CD8-positive, alpha-beta memory T cell (primary cell): ENCODE results near the gene TBXT. TPM values are rescaled to one million over a fixed set of nuclear protein-coding genes. Genes with fewer than 3 reads are reported as not detected.

Experiments
- CTCF ChIA-PET: fragments of 350-600 bp; sonication (Branson Sonifier 250); formaldehyde crosslinking; loops from one replicate; lab custom pipeline; 2021; ENCODE audit warnings: antibody characterized with exemption; lab: Charles Lee
- POLR2A ChIA-PET: fragments of 350-600 bp; sonication (Branson Sonifier 250); formaldehyde crosslinking; loops from one replicate; lab custom pipeline; 2021; ENCODE audit warnings: antibody characterized with exemption; lab: Charles Lee
- DNase-seq, 5 donors: peaks; one replicate each; pipeline versions ENCODE4 v3.0.0 to v3.0.0-alpha.2; 2020 to 2022; ENCODE audit warnings: mixed read lengths in 1 of 5
- H3K27ac ChIP-seq: one replicate; pipeline ENCODE4 v1.7.0; 2013; ENCODE audit warnings: low read depth, mild to moderate bottlenecking, low read length, moderate library complexity
- H3K27me3 ChIP-seq: 2 replicates; pipeline ENCODE4 v1.7.0; 2013; ENCODE audit warnings: low read length, mild to moderate bottlenecking; ENCODE audit not compliant: insufficient read depth, poor library complexity, severe bottlenecking
- H3K36me3 ChIP-seq: 2 replicates; pipeline ENCODE4 v1.7.0; 2013; ENCODE audit warnings: mild to moderate bottlenecking, low read length, moderate library complexity; ENCODE audit not compliant: insufficient read depth
- H3K4me1 ChIP-seq: 2 replicates; pipeline ENCODE4 v1.7.0; 2013; ENCODE audit warnings: mild to moderate bottlenecking, low read length, moderate library complexity; ENCODE audit not compliant: insufficient read depth
- H3K4me3 ChIP-seq: 2 replicates; pipeline ENCODE4 v1.7.0; 2013; ENCODE audit warnings: mild to moderate bottlenecking, low read length
- H3K9me3 ChIP-seq: 2 replicates; pipeline ENCODE4 v1.7.0; 2013; ENCODE audit warnings: mild to moderate bottlenecking, low read length
- H3K27ac Mint-ChIP-seq, 8 donors: one replicate each; pipeline ENCODE4 v1.8.0; 2020 to 2021; ENCODE audit warnings: mixed read lengths in 8 of 8, mild to moderate bottlenecking in 6 of 8, inconsistent platforms in 3 of 8, moderate library complexity in 3 of 8
- H3K27me3 Mint-ChIP-seq, 2 donors: one replicate each; pipeline ENCODE4 v1.8.0; 2020 to 2021; ENCODE audit warnings: mixed read lengths in 2 of 2, mild to moderate bottlenecking in 1 of 2, moderate library complexity in 1 of 2
- H3K36me3 Mint-ChIP-seq, 3 donors: one replicate each; pipeline ENCODE4 v1.8.0; 2020 to 2021; ENCODE audit warnings: mixed read lengths in 3 of 3, inconsistent platforms in 1 of 3, mild to moderate bottlenecking in 1 of 3
- H3K4me1 Mint-ChIP-seq, 3 donors: one replicate each; pipeline ENCODE4 v1.8.0; 2020 to 2021; ENCODE audit warnings: mixed read lengths in 3 of 3, inconsistent platforms in 1 of 3, mild to moderate bottlenecking in 1 of 3
- H3K4me3 Mint-ChIP-seq, 7 donors: one replicate each; pipeline ENCODE4 v1.8.0; 2020 to 2021; ENCODE audit warnings: mixed read lengths in 7 of 7, mild to moderate bottlenecking in 6 of 7, moderate library complexity in 4 of 7, inconsistent platforms in 2 of 7
- H3K9me3 Mint-ChIP-seq, 5 donors: one replicate each; pipeline ENCODE4 v1.8.0; 2020 to 2022; ENCODE audit warnings: mixed read lengths in 5 of 5, mild to moderate bottlenecking in 3 of 5, moderate library complexity in 2 of 5, inconsistent platforms in 1 of 5
- polyA plus RNA-seq: library from polyadenylated mRNA; unstranded; fragments of 300-500 nt; fragmentation: Illumina TruSeq; gene quantifications from one replicate; pipeline ENCODE4 v1.2.3, GENCODE V29; 2021
- total RNA-seq, 2 experiments: library from RNA; stranded (reverse); gene quantifications; one replicate each; pipeline ENCODE4 v1.2.3, GENCODE V29; 2021

Gene TBXT
- total and polyA plus RNA-seq, 3 experiments from 2014 or later = not detected

GRCh38 chr6:166167258-166167731 lies 356 bp downstream of the TBXT start:
- POLR2A ChIA-PET = no interaction called here
- Histone ChIP-seq H3K27me3 (peaks cover 28% of the 10 kb centered on the region), H3K4me3 (no peak overlapping the region), H3K36me3 (no peaks in the 10 kb centered on the region), H3K9me3 (no peaks in the 10 kb centered on the region), H3K4me1 (no peaks in the 10 kb centered on the region), H3K27ac (no peak overlapping the region)
- Mint-ChIP-seq H3K4me1 (peaks cover 0 to 8% (median 5%) of the 10 kb centered on the region in 3 donors), H3K27me3 (peaks cover 46 to 63% of the 10 kb centered on the region in 2 donors), H3K9me3 (no peaks in the 10 kb centered on the region), H3K27ac (no peak overlapping the region), H3K4me3 (no peak overlapping the region), H3K36me3 (no peaks in the 10 kb centered on the region)
- CTCF ChIA-PET = no interaction called here
- DNase-seq = no peak

GRCh38 chr6:166166314-166167257 lies 1.1 kb downstream of the TBXT start:
- Histone ChIP-seq H3K27ac (no peak overlapping the region), H3K4me1 (no peaks in the 10 kb centered on the region), H3K4me3 (no peak overlapping the region), H3K27me3 (peaks cover 24% of the 10 kb centered on the region), H3K9me3 (no peaks in the 10 kb centered on the region), H3K36me3 (no peaks in the 10 kb centered on the region)
- Mint-ChIP-seq H3K4me3 (no peak overlapping the region), H3K27ac (no peak overlapping the region), H3K9me3 (no peaks in the 10 kb centered on the region), H3K27me3 (peaks cover 46 to 63% of the 10 kb centered on the region in 2 donors), H3K4me1 (peaks cover 0 to 8% (median 5%) of the 10 kb centered on the region in 3 donors), H3K36me3 (no peaks in the 10 kb centered on the region)
- DNase-seq = no peak
- ChIA-PET CTCF (no interaction called here), POLR2A (no interaction called here)

GRCh38 chr6:166165558-166166313 lies 1.9 kb downstream of the TBXT start:
- no peak overlapping the region for H3K27ac Mint-ChIP-seq
- Histone ChIP-seq H3K9me3 (no peaks in the 10 kb centered on the region), H3K4me3 (no peak overlapping the region), H3K36me3 (no peaks in the 10 kb centered on the region), H3K27me3 (peaks cover 22% of the 10 kb centered on the region), H3K4me1 (no peaks in the 10 kb centered on the region), H3K27ac (no peak overlapping the region)
- ChIA-PET CTCF (no interaction called here), POLR2A (no interaction called here)
- no peaks in the 10 kb centered on the region for H3K9me3 Mint-ChIP-seq
- H3K36me3 Mint-ChIP-seq = no peaks in the 10 kb centered on the region
- DNase-seq = no peak
- no peak overlapping the region for H3K4me3 Mint-ChIP-seq
- peaks cover 0 to 8% (median 5%) of the 10 kb centered on the region in 3 donors for H3K4me1 Mint-ChIP-seq
- H3K27me3 Mint-ChIP-seq = peaks cover 46 to 62% of the 10 kb centered on the region in 2 donors

- H3K4me1 Mint-ChIP-seq = no peaks in the 10 kb centered on the region
- H3K27ac Mint-ChIP-seq = no peak overlapping the region
- H3K4me1 ChIP-seq = no peaks in the 10 kb centered on the region
- no peaks in the 10 kb centered on the region for H3K36me3 ChIP-seq
- H3K9me3 ChIP-seq = no peaks in the 10 kb centered on the region
- H3K4me3 ChIP-seq = no peak overlapping the region
- no peak overlapping the region for H3K27ac ChIP-seq
- no peaks in the 10 kb centered on the region for H3K36me3 Mint-ChIP-seq
- H3K9me3 Mint-ChIP-seq = no peaks in the 10 kb centered on the region
- peaks cover 22% of the 10 kb centered on the region for H3K27me3 ChIP-seq
- DNase-seq = no peak
- no peak overlapping the region for H3K4me3 Mint-ChIP-seq
- peaks cover 27 to 56% of the 10 kb centered on the region in 2 donors for H3K27me3 Mint-ChIP-seq
- ChIA-PET CTCF (no interaction called here), POLR2A (no interaction called here)
These were observed 4.9 kb downstream of the TBXT start for GRCh38 chr6:166162599-166163342.

DNA sequence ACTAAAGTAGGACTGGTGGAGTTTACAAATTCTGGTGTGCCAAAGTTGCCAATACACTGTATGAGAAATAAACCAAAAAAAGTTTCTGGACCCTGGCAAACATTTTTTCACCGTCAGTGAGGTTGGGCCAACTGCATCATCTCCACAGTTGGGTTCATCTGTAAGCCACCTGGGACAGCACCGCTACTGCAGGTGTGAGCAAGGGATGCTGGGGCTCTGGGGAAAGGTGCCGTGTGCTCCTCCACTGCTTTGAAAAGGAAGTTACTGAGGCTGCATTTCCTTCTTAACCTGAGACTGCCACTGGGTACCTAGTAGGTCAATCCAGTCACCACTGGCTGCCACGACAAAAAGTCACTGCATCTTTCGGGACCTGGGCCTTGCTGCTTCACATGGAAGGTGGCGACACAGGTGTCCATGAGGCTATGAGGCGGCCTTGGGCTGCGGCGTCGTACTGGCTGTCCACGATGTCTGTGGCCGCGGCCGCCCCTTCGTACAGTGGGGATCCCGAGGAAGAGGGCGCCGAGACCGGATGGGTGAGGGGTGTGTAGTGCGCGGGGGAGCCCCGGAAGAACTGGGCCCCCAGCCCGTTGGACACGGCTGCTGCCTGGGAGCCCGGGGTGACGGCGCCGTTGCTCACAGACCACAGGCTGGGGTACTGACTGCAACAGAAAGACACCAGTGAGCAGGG lies 9.6 kb downstream of the TBXT start:
- ChIA-PET POLR2A (no interaction called here), CTCF (no interaction called here)
- H3K9me3 Mint-ChIP-seq = no peaks in the 10 kb centered on the region

GRCh38 chr6:166156942-166157341 lies 10.7 kb downstream of the TBXT start:
- POLR2A ChIA-PET = no interaction called here
- H3K4me1 Mint-ChIP-seq = no peaks in the 10 kb centered on the region
- H3K27me3 ChIP-seq = no peaks in the 10 kb centered on the region
- no peaks in the 10 kb centered on the region for H3K9me3 ChIP-seq
- no peak for DNase-seq
- no peak overlapping the region for H3K27ac Mint-ChIP-seq
- peaks cover 10 to 32% of the 10 kb centered on the region in 2 donors for H3K27me3 Mint-ChIP-seq
- H3K36me3 ChIP-seq = no peaks in the 10 kb centered on the region
- H3K4me3 Mint-ChIP-seq = no peak overlapping the region
- no peak overlapping the region for H3K27ac ChIP-seq
- no peaks in the 10 kb centered on the region for H3K36me3 Mint-ChIP-seq
- no peak overlapping the region for H3K4me3 ChIP-seq
- H3K9me3 Mint-ChIP-seq = peaks cover 0 to 3% (median 0%) of the 10 kb centered on the region in 5 donors
- CTCF ChIA-PET = no interaction called here
- H3K4me1 ChIP-seq = no peaks in the 10 kb centered on the region

More for the DNA sequence above, 9.6 kb downstream of the TBXT start:
- H3K4me1 ChIP-seq = no peaks in the 10 kb centered on the region
- no peaks in the 10 kb centered on the region for H3K36me3 Mint-ChIP-seq
- peaks cover 14 to 36% of the 10 kb centered on the region in 2 donors for H3K27me3 Mint-ChIP-seq
- no peak overlapping the region for H3K27ac Mint-ChIP-seq
- no peaks in the 10 kb centered on the region for H3K4me1 Mint-ChIP-seq
- DNase-seq = no peak
- H3K27ac ChIP-seq = no peak overlapping the region
- no peak overlapping the region for H3K4me3 ChIP-seq
- H3K36me3 ChIP-seq = no peaks in the 10 kb centered on the region
- no peaks in the 10 kb centered on the region for H3K9me3 ChIP-seq
- H3K4me3 Mint-ChIP-seq = no peak overlapping the region
- no peaks in the 10 kb centered on the region for H3K27me3 ChIP-seq

DNA sequence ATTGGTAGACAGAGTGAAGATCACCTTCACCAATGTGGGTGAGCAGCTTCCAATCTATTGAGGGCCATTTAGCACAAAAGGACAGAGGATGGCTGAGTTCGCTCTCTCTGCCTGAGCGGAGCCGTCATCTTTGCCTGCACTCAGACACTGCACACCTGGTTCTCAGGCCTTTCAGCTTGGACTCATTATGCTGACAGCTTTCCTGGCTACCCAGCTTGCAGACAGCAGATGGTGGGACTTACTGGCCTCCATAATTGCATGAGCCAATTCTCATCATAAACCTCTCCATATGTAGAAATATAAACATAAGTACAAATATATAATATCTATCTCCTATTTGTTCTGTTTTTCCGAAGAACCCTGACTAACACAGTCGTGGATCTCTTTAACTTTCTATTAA lies 13.7 kb downstream of the TBXT start:
- Mint-ChIP-seq H3K4me3 (no peak overlapping the region), H3K27me3 (peaks cover 7 to 19% of the 10 kb centered on the region in 2 donors), H3K27ac (no peak overlapping the region), H3K36me3 (no peaks in the 10 kb centered on the region), H3K9me3 (peaks cover 9 to 16% (median 11%) of the 10 kb centered on the region in 5 donors), H3K4me1 (no peaks in the 10 kb centered on the region)
- no peaks in the 10 kb centered on the region for H3K36me3 ChIP-seq
- no peak for DNase-seq
- H3K27ac ChIP-seq = no peak overlapping the region
- POLR2A ChIA-PET = no interaction called here
- no peaks in the 10 kb centered on the region for H3K9me3 ChIP-seq
- CTCF ChIA-PET = no interaction called here
- no peaks in the 10 kb centered on the region for H3K4me1 ChIP-seq
- H3K27me3 ChIP-seq = no peaks in the 10 kb centered on the region
- H3K4me3 ChIP-seq = no peak overlapping the region
